ENCODE measurements around the gene SPEN.

The SPEN gene

DNA sequence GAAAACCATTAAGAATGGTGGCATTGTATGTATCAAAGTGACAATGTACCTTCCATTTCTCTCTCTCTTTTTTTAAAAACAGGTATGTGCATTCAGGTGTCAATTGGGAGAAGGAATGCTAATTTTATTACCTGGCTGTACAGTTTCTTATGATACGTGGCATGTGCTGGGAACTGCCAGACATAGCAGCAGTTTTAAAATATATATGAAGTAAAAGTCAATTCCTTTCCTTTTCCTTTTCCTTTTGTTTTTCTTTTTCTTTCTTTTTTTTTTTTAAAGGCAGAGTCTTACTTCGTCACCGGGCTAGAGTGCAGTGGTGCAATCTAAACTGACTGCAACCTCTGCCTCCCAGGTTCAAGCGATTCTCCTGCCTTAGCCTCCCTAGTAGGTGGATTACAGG is 37.0 kb downstream of the SPEN start:
- TF ChIP-seq TAF1 (IDR thresholded peaks at IDR 0.05; ENCODE audit: borderline replicate concordance, insufficient read depth, low read length) (no peak), POLR2AphosphoS5 (IDR thresholded peaks at IDR 0.05; ENCODE audit: low read depth, low read length) (no peak), SIN3A (IDR thresholded peaks at IDR 0.05; ENCODE audit: borderline replicate concordance, insufficient read depth, low read length) (no peak), FOXP2 (optimal IDR thresholded peaks at IDR 0.05; ENCODE audit: borderline replicate concordance, extremely low read depth, extremely low read length, insufficient read depth) (no peak)
- TF ChIP-seq, protein P1, sequence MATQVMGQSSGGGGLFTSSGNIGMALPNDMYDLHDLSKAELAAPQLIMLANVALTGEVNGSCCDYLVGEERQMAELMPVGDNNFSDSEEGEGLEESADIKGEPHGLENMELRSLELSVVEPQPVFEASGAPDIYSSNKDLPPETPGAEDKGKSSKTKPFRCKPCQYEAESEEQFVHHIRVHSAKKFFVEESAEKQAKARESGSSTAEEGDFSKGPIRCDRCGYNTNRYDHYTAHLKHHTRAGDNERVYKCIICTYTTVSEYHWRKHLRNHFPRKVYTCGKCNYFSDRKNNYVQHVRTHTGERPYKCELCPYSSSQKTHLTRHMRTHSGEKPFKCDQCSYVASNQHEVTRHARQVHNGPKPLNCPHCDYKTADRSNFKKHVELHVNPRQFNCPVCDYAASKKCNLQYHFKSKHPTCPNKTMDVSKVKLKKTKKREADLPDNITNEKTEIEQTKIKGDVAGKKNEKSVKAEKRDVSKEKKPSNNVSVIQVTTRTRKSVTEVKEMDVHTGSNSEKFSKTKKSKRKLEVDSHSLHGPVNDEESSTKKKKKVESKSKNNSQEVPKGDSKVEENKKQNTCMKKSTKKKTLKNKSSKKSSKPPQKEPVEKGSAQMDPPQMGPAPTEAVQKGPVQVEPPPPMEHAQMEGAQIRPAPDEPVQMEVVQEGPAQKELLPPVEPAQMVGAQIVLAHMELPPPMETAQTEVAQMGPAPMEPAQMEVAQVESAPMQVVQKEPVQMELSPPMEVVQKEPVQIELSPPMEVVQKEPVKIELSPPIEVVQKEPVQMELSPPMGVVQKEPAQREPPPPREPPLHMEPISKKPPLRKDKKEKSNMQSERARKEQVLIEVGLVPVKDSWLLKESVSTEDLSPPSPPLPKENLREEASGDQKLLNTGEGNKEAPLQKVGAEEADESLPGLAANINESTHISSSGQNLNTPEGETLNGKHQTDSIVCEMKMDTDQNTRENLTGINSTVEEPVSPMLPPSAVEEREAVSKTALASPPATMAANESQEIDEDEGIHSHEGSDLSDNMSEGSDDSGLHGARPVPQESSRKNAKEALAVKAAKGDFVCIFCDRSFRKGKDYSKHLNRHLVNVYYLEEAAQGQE (IDR thresholded peaks at IDR 0.05; ENCODE audit: insufficient read depth in 1 of 2, low read depth in 2 of 2, low read length in 2 of 2): no peak

DNA sequence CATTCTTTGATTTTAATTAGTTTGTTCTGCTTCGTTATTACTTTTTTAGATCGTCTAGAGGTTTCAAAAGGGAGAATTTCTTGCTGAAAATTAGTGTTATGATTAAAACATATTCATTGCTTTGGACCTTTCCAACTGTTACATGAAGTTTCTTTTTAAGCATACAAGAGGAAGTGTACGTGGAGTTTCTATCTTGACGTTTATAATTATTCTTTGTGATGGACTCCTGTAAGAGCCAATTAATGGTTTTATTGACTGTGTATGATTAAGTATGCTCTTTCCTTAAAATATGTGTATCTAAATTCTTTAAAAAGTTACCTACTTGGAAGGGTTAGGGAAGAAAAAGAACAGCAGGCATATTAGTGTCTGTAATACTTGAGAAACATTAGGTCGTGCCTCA is 37.8 kb downstream of the SPEN start:
- no peak for TF ChIP-seq TAF1 (IDR thresholded peaks at IDR 0.05; ENCODE audit: borderline replicate concordance, insufficient read depth, low read length)
- no peak for TF ChIP-seq POLR2AphosphoS5 (IDR thresholded peaks at IDR 0.05; ENCODE audit: low read depth, low read length)

DNA sequence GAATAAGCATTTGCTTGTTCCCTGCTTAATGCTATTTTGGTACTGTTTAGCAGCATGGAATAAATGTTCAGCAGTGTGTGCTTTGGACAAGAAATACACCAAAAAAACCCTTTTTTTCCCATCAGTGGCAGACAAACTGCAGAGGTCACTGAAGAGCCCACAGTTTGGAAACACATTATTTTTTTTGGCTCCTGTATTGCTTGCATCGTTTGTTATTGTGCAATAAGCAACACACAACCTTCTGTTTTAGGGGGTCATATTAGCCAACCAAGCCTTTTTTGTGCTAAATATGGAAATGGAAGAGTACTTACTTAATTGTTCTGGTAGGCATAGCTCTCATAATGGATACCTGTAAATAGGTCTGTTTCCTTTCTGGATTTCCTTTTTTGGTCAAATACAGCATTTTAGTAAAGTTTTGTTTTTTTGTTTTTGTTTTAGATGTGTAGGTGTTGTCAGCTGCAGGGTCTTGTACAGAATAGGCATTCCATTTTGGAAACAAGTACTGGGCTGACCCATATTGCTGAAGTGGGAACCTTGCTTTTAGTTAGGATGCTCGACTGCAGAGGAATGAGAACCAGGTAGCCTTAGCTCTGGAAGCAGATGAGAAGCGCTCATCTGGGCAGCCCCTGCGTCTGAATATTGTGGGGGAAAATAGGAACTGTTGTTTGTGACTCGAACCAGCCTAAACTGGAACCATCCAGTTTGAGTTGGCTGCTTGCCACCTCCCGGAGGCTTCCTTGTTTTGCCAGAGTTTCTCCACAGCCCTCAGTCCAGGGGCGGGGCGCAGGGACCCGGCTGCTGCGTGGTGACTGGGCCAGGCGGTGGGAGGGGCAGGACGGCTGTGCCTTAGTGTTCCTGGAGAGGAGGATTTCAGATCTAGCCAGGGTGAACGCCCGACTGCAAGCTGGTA is 38.4 kb downstream of the SPEN start:
- peak; percentile 67; the same call in 1 of the 2 replicates for TF ChIP-seq SIN3A (IDR thresholded peaks at IDR 0.05; ENCODE audit: borderline replicate concordance, insufficient read depth, low read length)
- peak; percentile 50 for TF ChIP-seq FOXP2 (optimal IDR thresholded peaks at IDR 0.05; ENCODE audit: borderline replicate concordance, extremely low read depth, extremely low read length, insufficient read depth)
- TF ChIP-seq, protein P1 (IDR thresholded peaks at IDR 0.05; ENCODE audit: insufficient read depth in 1 of 2, low read depth in 2 of 2, low read length in 2 of 2): no peak
- TF ChIP-seq POLR2AphosphoS5 (IDR thresholded peaks at IDR 0.05; ENCODE audit: low read depth, low read length): peak; percentile 46; the same call in 1 of the 2 replicates
- peak; percentile 5; the same call in 1 of the 2 replicates for TF ChIP-seq TAF1 (IDR thresholded peaks at IDR 0.05; ENCODE audit: borderline replicate concordance, insufficient read depth, low read length)

DNA sequence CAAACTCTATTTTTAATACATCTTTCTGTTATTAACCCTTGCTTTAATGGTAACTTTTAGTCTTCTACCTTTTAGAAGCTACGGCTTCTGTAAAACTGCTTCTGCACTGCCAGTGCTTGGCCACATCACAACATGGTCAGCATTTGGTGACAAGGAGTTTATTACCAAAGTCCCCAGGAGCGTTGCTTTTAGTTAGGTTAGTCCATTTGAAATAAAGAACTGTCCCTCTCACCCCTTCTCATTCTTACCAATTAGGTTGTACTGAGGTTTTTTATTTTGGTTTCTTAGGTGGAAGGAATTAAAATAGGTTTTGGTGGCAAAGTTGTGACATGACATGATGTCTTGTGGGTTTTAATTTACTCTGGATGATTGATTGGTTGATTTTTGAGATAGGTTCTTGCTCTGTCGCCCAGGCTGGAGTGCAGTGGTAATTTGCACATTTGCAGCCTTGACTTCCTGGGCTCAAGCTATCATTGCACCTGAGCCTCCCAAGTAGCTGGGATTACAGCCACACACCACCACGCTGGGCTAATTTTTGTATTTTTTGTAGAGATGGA is 39.2 kb downstream of the SPEN start:
- TF ChIP-seq FOXP2 (optimal IDR thresholded peaks at IDR 0.05; ENCODE audit: borderline replicate concordance, extremely low read depth, extremely low read length, insufficient read depth): no peak
- TF ChIP-seq TAF1 (IDR thresholded peaks at IDR 0.05; ENCODE audit: borderline replicate concordance, insufficient read depth, low read length): no peak
- no peak for TF ChIP-seq POLR2AphosphoS5 (IDR thresholded peaks at IDR 0.05; ENCODE audit: low read depth, low read length)
- no peak for TF ChIP-seq SIN3A (IDR thresholded peaks at IDR 0.05; ENCODE audit: borderline replicate concordance, insufficient read depth, low read length)
- TF ChIP-seq, protein P1 (IDR thresholded peaks at IDR 0.05; ENCODE audit: insufficient read depth in 1 of 2, low read depth in 2 of 2, low read length in 2 of 2): no peak

DNA sequence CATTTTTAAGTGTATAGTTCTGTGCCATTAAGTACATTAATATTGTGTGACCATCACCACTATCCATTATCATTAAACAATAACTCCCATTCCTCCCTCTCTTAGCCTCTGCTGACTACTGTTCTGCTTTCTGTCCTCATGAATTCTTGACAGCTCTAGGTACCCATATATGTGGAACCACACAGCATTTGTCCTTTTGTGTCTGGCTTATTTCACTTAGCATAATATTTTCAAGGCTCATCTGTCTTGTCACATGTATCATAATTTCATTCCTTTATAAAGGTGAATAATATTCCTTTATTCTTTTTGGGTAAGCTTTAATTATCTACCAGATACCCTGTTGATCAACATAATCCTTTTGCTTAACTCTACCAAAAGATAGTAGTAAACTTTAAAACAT is 47.7 kb downstream of the SPEN start:
- TF ChIP-seq POLR2AphosphoS5 (IDR thresholded peaks at IDR 0.05; ENCODE audit: low read depth, low read length) (no peak), FOXP2 (optimal IDR thresholded peaks at IDR 0.05; ENCODE audit: borderline replicate concordance, extremely low read depth, extremely low read length, insufficient read depth) (no peak), TAF1 (IDR thresholded peaks at IDR 0.05; ENCODE audit: borderline replicate concordance, insufficient read depth, low read length) (no peak), SIN3A (IDR thresholded peaks at IDR 0.05; ENCODE audit: borderline replicate concordance, insufficient read depth, low read length) (no peak)
- TF ChIP-seq, protein P1 (IDR thresholded peaks at IDR 0.05; ENCODE audit: insufficient read depth in 1 of 2, low read depth in 2 of 2, low read length in 2 of 2): no peak

Data from PFSK-1 (cell line).